ENCODE data around the gene GPRC5A.

Gene GPRC5A

DNA sequence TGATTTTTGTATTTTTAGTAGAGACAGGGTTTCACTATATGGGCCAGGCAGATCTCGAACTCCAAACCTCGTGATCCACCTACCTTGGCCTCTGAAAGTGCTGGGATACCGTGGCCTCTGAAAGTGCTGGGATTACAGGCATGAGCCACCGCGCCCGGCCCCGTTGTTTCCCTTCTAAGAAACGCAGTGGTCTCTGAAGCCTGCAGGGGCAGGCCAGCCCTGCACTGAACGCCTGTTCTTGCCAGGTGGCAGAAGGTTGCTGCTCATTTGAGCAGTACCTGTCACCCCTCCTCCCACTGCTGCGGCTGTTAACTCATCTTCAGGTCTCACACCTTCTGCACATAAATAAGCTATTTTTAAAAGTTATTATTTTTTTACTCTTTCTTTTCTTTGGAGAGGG, 24.3 kb downstream of the GPRC5A start:
- FAIRE-seq = peak; percentile 66

DNA sequence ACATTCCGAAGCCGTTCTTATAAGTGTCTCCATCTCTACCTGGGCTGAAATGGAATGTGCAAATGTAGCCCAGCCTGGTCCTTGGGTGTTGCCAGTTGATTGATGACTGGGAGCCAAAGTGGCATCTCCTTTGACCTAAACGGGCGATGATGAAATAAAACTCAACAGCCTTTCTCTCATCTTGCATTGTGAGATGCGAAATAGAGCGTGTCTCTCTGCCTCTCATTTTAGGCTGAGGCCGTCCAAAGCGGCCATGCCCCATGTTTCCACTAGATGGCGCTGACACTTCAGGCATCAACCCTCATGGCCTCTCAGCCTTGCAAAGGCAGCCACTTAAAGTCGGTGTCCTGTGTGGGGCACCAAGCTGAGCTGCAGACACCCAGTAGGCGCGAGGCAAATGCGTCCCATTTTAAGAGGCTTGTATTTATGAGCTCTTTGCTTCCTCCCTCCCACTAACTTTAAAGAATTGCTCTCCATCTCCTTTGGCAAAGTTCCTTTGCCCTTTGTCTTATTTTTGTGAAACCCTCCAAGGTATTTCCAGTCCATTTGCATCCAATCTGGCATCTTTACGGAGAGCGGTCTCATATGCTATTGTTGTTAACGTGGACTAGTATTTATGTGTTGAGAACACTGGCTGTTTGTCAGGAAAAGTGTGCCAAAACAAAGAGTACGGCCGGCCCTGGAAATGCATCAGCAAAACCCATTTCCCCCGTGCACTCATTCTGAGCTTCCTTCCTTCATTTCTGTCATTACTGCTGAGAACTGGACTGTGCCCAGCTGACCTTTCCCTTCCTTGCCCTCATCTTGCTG, 25.0 kb downstream of the GPRC5A start:
- FAIRE-seq = peak; percentile 96

DNA sequence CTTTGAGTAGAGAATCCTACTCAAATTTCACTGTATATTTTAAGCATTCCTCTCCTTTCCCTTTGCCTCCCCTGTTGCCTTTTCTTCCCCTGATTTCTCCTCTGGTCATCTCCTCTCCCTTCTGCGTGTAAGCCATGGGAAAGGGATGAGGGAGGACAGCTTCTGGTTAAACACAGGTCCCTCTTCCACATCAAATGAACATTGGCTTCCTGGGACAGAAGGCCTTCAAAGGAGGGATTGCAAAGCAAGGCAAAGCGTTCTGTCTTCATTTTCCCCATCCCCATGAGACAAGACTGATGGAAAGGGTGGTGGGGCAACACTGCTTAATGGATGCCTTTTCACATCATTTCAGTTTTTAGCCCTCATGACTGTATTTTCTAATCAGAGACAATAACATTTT, 26.2 kb downstream of the GPRC5A start:
- FAIRE-seq = no peak

DNA sequence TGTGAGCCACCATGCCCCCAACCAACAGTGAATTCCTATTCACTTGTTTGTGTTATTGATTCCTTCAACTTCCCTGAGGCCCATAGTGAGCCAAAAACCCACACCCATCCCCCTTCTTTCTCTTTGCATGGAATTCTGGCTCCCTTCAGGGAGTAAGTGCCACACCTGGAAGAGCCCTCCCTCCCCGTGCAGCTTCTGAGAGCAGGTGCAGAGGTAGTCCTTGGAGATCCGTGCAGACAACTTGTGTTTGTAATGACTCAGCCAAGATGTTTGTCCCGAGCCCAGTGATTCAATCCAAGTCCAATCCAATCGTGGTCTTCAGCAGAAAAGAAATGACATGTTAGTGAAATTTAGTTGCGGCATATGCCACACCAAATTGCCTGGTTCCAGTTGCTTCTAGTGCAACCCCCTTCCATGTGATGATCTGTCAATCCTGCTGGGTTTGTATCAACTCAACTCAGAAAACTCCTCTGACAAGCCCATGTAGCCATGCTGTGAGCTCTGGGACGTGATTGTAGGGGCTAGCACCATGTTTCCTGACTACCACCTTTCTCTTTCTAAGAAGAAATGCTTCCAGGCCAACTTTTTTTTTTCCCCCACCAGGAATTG, 27.5 kb downstream of the GPRC5A start:
- no peak for FAIRE-seq

DNA sequence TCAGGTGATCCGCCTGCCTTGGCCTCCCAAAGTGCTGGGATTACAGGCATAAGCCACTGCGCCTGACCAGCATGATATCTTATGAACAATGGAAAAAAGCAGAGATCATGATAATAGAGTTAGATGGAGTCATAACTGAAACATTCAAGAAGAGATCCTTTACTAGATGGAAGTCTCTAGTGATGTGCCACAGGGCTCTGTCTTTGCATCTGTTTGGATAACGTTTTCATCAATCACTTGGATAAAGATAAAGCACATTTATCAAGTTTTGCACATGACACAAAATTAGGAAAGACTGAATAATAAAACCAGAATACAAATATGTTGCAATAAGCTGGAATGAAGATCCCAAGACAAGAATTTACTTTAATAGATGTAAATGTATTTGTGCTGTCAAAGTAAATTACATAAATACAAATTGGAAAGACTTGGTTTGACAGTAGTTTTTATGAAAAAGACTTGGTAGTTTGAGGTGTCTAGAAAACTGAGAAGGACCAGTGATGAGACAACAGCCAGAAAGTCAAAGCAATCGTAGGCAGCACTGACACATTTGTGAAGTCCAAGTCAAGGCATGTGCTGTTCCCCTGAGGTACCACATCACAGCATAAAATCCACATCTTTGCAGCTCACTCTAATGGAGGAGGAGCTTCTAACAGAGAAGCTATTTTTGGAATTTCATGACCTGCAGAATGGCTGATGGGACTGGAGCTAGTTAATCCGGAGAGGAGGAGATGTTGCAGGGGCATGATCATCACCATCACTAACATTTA, 28.5 kb downstream of the GPRC5A start:
- FAIRE-seq = no peak

DNA sequence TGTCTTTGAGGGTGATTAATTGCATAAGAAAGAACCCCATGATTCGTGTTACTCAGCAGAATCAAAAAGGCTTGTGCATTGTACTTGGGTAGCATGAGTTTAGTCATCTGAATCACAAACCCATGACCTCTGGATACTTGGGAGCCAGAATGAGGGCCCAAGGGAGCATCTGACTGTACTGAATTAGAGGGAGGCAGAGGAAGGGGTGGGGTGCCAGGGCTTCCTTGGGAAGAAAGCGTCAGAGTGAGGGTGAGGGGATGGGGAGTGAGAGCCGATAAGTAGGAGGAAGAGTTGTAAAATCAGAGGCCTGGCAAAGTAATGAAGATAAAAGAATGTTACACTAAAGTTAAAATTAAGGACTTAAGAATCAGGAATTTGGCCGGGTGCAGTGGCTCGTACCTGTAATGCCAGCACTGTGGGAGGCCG, 30.8 kb downstream of the GPRC5A start:
- peak; percentile 91 for FAIRE-seq

DNA sequence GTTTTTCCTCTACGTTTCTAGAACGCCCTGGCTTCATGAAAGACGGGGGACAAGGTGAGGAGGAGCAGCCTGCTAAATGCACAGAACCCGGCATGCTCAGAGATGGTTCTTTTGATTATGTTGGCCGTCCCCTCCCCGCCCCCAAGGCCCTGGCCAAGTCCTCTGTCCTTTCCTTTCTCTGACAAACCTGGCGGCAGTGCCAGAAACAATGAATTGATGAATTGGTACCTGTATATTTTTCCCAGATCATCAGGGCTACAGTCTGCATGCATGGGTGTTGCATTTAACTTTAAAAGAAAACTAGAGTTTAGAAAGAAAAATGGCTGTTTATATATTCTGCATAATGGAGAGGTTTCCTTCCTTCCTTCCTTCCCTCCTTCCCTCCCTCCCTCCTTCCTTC, 31.6 kb downstream of the GPRC5A start:
- no peak for FAIRE-seq

DNA sequence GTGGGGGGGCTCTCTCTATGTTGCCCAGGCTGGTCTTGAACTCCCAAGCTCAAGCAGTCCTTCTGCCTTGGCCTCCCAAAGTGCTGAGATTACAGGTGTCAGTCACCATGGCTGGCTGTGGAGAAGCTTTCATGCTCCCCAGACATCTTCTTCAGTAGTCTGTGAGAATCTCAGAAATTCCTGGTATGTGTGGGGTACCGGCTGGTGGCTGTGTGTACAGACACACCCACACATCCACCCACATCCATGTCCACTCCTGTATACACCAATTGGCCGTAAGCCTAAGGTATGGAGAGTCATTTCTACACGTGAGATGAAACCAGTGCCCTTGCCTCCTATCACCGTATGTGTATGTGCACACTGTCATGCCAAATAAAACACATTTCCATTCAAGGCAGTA, 32.8 kb downstream of the GPRC5A start:
- no peak for FAIRE-seq

DNA sequence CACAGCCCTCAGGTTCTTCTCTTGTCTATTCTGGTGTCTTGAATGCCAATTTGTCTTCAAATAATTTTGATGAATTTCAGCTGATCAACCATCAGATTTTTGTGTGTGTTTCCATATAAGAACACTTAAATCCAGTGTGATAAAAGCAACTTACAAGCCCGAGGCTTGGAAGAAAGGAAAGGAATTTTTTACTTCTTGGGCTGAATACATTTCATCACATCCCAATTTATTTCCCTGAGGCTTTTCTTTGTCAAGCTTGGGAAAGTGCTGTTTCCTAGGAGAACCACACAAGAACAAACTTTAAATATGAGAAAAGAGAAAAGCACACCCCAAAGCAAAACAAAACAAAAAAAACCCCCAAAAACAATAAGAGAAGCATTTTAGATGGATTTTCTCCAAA, 34.0 kb downstream of the GPRC5A start:
- no peak for FAIRE-seq

DNA sequence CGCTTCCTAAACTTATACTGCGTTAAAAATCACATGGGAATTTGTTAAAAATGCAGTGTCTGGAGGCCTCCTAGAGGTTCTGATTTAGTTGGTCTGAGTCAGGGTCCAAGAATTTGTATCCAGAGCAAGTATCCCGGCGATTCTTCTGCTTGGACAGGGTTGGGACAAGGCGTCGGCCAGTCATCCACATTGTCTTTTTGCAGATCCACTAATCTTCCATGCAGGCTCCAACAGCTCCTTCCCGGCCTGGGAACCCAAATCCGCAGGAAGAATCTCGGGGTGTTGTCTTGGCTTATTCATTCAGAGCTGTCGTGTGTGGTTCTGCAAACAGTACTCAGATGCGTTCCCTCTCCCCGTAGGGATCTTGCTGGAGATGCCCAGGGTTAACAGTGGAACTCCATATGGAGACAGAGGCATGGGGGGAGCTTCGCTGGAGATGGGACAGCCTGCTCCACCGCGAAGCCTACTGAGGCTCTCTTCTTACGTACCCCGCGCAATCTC, 35.3 kb downstream of the GPRC5A start:
- FAIRE-seq = no peak

DNA sequence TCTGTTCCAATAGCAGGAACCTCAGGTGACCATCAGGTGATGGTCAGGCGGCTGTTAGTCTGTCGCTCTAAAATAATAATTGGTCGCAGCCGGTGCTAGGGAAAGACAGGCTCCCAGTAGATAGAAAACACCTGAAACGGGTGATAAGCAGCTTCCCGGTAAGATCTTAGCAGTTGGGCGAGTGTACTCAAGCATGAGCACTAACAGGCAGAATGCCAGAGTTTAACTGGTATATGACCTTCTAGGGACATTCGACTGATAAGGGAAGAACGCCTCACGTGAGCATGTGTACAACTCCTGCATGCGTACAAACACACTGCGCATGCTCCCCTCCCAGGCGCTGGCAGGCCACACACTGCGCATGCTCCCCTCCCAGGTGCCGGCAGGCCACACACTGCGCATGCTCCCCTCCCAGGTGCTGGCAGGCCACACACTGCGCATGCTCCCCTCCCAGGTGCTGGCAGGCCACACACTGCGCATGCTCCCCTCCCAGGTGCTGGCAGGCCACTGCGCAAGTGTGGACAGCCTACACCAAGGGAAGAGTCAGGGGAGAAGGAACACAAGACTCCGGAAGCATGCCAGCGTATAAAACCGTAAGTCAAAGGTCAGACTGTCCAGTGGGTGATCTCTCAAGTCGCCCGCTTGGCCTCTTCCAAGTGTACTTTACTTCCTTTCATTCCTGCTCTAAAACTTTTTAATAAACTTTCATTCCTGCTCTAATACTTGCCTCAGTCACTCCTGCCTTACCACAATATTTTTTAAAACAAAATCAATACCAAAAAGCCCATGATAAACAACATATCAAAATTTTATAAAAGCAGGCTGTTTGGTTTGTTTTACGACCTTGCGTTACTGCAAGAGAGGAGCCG, 36.1 kb downstream of the GPRC5A start:
- no peak for FAIRE-seq

DNA sequence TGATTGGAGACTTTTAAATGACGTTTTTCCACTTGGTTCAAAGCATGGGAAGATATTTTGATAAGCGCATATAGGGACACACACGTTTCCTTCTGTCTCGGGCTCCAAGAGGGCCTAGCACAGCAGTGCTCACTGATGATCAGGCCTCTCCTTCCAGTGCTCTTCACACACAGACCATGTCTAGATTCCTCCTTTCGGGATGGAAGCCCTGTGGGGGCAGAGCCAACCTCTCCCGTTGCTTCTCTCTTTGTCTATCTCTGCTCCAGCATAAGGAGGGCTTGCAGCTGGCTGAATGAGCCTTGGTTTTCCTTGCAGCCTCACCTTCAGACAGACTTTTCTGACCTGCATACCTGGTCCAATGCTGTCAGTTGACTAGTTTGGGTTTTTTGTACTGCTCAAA, 38.3 kb downstream of the GPRC5A start:
- FAIRE-seq = no peak

DNA sequence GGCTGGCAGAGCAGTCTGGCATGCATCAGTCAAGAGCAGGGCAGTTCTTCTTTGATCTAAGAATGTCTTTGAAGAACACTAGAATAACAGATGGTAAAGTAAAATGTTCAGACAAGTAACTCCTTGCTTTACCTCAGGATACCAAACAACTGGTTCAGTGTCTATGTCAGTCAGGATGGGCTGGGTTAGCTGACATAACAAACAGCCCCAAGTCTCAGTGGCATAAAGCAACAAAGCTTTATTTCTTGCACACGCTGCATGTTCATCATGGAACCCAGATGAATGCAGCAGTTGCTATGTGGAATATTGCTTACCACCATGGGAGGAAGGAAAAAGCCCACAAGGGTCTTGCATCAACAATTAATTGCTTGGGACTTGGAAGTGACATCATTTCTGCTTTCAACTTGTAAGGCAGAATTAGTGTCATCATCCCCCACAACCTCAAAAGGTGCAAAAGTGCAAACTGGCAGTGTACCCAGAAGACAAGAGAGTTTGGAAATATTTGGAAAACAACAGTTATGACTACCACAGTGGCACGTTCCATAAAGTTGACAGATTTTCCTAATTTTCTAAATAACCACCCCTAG, 39.4 kb downstream of the GPRC5A start:
- no peak for FAIRE-seq

DNA sequence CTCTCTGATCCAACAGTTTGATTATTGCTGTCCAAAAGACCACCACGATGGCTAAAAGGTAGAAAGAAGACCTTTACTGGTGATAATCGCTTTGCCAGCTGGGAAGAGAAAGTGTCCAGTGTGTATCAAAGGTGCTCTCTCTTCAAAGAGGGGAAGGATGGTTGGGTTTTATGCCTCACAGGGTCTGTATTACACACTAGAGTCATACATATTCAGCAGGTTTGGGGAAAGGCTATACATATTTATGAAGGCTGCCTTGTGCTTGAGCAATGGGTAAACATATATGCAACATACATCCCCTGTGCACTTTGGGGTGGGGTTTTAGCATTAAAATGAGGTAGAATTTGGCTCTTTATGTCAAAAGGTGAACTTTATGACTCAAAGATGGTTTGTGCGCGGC, 42.4 kb downstream of the GPRC5A start:
- FAIRE-seq = no peak

DNA sequence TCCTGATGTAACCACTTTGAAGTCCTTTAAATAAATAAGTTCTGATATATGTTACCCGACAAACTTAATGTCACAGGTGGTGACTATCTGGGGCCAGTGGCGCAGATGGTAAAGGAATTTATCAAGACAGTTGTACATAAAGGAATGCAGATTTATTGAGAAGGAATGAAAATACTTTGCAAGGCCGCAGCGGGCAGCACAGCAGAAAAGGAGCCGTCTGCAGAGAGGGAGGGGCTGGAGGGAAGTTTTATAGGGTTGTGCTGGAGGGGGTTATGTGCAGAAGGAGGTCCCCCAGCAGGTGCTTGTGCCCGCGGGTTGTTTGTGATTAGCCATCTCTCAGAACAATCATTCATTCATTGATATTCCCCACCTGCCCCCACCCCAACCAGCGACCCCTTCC, 43.2 kb downstream of the GPRC5A start:
- no peak for FAIRE-seq

DNA sequence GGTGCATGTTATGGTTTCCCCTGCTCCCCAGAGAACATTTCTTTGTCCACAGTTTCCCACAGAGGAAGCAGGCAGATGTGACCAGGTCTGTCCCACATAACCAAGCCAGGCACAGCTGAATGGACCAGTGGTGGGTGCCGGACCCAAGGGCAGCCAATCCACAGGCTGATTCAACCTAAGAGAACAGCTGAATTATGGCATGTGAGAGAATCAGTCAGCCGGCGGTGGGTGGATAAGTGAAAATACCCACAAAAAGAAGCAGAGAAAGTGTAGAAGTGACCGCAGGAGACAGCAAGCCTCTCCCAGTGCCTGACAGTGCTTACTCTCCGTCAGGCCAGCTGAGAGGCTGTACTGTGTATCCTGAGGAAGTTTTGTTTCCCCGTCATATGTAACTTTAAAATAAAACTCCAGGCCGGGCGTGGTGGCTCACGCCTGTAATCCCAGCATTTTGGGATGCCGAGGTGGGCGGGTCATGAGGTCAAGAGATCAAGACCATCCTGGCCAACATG, 45.7 kb downstream of the GPRC5A start:
- FAIRE-seq = no peak

DNA sequence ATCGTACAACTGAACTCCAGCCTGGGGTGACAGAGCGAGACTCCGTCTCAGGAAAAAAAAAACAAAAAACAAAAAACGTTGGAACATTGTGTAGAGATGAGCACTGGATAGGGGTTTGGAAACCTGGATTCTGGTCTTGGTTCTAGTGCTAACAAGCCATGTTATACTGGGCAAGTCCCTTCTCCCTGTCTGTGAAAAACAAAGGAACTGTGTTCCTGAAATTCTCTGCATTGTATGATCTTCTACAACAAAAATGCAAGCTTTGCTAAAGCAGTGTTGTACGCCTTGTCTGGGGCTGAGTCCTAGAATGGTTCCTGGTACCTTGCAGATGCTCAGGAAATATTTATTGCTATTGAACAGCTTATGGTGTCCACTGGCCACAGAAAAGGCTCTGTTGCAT, 47.2 kb downstream of the GPRC5A start:
- FAIRE-seq = no peak

DNA sequence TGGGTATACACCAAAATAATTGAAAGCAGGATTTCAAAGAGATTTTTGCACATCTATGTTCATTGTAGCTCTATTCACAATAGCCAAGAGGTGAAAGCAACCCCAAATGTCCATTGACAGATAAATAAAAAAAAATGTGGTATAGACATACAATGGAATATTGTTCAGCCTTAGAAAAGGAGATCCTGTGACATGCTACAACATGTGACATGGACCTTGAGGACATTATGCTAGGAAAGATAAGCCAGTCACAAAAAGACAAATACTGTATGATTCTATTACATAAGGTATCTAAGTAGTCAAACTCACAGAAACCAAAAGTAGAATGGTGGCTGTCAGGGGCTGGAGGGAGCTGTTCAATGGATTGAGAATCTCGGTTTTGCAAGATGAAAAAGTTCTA, 48.5 kb downstream of the GPRC5A start:
- no peak for FAIRE-seq

DNA sequence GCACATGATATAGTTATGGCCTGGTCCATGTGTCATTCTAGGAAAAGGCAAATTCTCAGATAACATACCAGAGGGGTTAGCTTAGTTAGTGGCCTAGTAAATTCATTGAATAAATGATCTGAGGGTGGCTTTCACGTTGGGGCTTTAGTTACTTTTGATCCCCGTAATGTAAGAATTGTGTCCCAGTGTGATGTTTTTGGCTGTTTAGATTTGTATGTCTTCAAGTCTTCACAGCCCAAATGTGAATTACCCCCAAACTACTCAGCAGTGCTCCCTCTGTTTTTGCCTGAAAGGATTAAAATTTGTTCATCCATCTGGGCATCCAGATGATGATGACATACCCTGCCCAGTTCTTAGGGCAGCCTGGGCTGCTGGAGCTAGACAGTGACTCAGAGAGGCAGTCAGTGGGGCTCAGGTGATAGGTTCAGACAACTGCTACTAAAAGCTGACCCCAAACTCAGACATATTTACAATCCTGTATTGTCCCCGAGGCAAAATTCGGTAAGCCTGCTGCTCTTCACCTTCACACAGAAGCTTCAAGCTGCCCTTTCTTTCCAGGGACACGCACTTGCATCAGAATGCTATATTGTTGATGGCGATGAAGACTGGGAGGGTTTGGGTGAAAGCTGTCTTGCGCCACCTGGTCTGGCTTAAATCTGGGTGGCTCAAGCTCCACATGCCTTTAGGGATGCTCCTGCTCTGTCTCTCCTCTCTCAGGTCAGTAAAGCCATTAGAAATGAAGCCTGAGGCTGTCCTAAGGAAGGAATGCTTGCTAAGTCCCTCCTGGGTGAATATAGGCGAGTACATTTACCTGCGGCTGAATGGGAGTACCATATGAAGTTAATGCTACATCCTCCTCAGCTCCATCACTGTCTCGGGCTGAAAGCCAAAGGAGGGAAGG, 50.3 kb downstream of the GPRC5A start:
- no peak for FAIRE-seq

DNA sequence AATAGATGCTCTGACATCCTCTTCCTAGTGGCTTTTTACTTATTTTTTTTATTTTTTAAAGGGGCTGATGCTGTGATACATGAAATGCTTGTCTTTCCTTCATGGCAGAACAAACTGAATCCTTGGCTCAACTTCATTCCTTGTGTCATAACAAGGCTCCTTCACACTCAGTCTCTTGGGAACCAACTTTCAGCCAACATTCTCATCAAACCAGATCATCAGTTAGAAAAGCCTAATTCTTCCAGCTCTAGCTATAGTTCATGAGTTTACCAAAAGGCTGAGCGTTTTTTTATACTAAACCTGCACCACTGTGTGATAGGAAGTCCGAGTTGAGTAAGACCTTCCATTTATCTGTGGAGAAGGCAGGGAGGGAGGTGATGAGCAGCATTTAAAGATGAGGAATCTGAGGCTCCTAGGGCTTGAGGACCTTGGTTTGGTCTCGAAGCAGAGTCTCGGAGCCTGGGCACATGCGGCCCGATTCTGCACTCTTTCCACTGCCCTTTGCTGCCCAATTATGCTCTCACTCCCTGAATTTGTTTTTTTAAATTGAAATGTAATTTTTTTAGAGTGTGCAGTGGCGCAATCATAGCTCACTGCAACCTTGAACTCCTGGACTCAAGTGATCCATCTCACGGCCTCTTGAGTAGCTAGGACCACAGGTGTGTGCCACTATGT, 52.4 kb downstream of the GPRC5A start:
- FAIRE-seq = no peak

Data from G401.6 (cell line).